ENCODE data around the gene CES2. TPM values are rescaled to one million over a fixed set of nuclear protein-coding genes. Genes with fewer than 3 reads are reported as not detected.

CES2 gene
- total and polyA plus RNA-seq, 2 of the 8 experiments (the other 6 are each of a cell fraction or from before 2014, with no cell fraction given), result 8.6 to 14.7 TPM

GRCh38 chr16:66923247-66923731 lies 12.0 kb upstream of the CES2 start:
- TF ChIP-seq RNF2 (IDR thresholded peaks at IDR 0.05; ENCODE audit: borderline replicate concordance, low read depth, low read length, missing control alignments, poor library complexity, severe bottlenecking), result no peak
- no peak overlapping the region for H3K27ac ChIP-seq (ENCODE audit: low read depth, low read length)
- peaks cover 0 to 8% (median under 1%) of the 10 kb centered on the region in 4 experiments; a peak in 4 of 7 replicates for H3K4me1 ChIP-seq (replicated peaks in 1 of 4; ENCODE audit: control insufficient read depth in 3 of 4, insufficient read depth in 4 of 4, low read length in 3 of 4)
- no peaks in the 10 kb centered on the region for H3K36me3 ChIP-seq (ENCODE audit: control insufficient read depth in 2 of 4, insufficient read depth in 4 of 4, low read length in 3 of 4)
- DNase-seq (ENCODE audit: low read depth in 1 of 2, low spot score in 2 of 2) (no peak), FAIRE-seq (no peak)
- no peak overlapping the region for H3K4me2 ChIP-seq (ENCODE audit: insufficient read depth in 1 of 2, low read depth in 2 of 2, low read length in 2 of 2)
- H3K4ac ChIP-seq (replicated peaks; ENCODE audit: insufficient read length, low read depth, low read length), result no peak overlapping the region
- H4K20me1 ChIP-seq (replicated peaks in 1 of 2; ENCODE audit: control insufficient read depth in 1 of 2, insufficient read depth in 2 of 2, low read length in 2 of 2), result no peaks in the 10 kb centered on the region
- 89% methylated on average over 17 of the region's 18 CpGs; no CpG with 5 or more reads in 1 of the 2 experiments for WGBS, 2 experiments (ENCODE audit: extremely low coverage in 1 of 2, insufficient coverage in 1 of 2, insufficient read length in 1 of 2, insufficient replicate concordance in 2 of 2, low coverage in 1 of 2, low lambda C conversion rate in 2 of 2, missing lambda C conversion rate in 1 of 2)
- H2BK20ac ChIP-seq (ENCODE audit: low read length), result no peak overlapping the region
- H3K9ac ChIP-seq (replicated peaks in 1 of 4; ENCODE audit: extremely low read depth in 1 of 4, low read depth in 3 of 4, low read length in 3 of 4), result no peak overlapping the region
- no peak overlapping the region for H2BK15ac ChIP-seq (ENCODE audit: low read length)
- H3K79me2 ChIP-seq (ENCODE audit: control insufficient read depth in 1 of 2, insufficient read depth in 2 of 2, low read length in 2 of 2), result no peaks in the 10 kb centered on the region
- no peak overlapping the region for H4K5ac ChIP-seq (ENCODE audit: insufficient read length, low read depth, low read length)
- peaks cover 4% of the 10 kb centered on the region; the same call in 1 of the 2 replicates for H3K23me2 ChIP-seq (ENCODE audit: low read depth, low read length)
- peaks cover 14 to 46% (median 37%) of the 10 kb centered on the region in 4 experiments; a peak in 6 of 7 replicates for H3K27me3 ChIP-seq (replicated peaks in 1 of 4; ENCODE audit: control insufficient read depth in 3 of 4, extremely low read depth in 1 of 4, insufficient read depth in 3 of 4, low read length in 3 of 4)
- CTCF ChIA-PET (ENCODE audit: partially characterized antibody), result interaction anchor here (0.9 to 27.5 kb wide), 2 partner anchors 24 to 50 kb away, joined by 3 to 1009 read pairs; partner anchors contain the start of genes CDH16 and PDP2
- H3K23ac ChIP-seq (ENCODE audit: insufficient read length), result no peak overlapping the region
- H3K79me1 ChIP-seq (ENCODE audit: low read depth, low read length), result peaks cover 2% of the 10 kb centered on the region; the same call in 1 of the 2 replicates
- H2AK5ac ChIP-seq (ENCODE audit: low read depth, low read length), result no peak overlapping the region
- no peak overlapping the region for H2BK5ac ChIP-seq (ENCODE audit: low read depth, low read length)
- no peak overlapping the region for H3K18ac ChIP-seq (ENCODE audit: extremely low read depth, low read length)
- H3K9me3 ChIP-seq (ENCODE audit: insufficient read depth in 2 of 2, low read depth in 1 of 2, low read length in 1 of 2), result no peaks in the 10 kb centered on the region
- H2BK120ac ChIP-seq (replicated peaks; ENCODE audit: low read depth, low read length), result no peak overlapping the region
- H2AFZ ChIP-seq (ENCODE audit: low read length), result no peak overlapping the region
- H3K56ac ChIP-seq (replicated peaks; ENCODE audit: insufficient read length, low read depth, low read length), result no peak overlapping the region
- no peak overlapping the region for H2BK12ac ChIP-seq (ENCODE audit: low read depth, low read length)
- no peak overlapping the region for H3K4me3 ChIP-seq (ENCODE audit: extremely low read depth in 1 of 4, insufficient read depth in 2 of 4, low read depth in 3 of 4, low read length in 4 of 4)
- H4K91ac ChIP-seq (replicated peaks; ENCODE audit: insufficient read length, low read length), result no peak overlapping the region
- H3K14ac ChIP-seq (ENCODE audit: insufficient read length), result no peak overlapping the region
- POLR2A ChIA-PET (ENCODE audit: partially characterized antibody), result interaction anchor here (0.6 kb wide), 1 partner anchor 82 kb away, joined by 3 read pairs; no protein-coding TSS in a partner anchor
- H4K8ac ChIP-seq (ENCODE audit: extremely low read depth, insufficient read depth, low read length), result no peak overlapping the region

Data from H1 (cell line).